Choroid plexus epithelial cell (primary cell): ENCODE measurements around the gene TUT4.
A peak's percentile ranks its signal among the peaks of the same experiment; 100 is the strongest.

Source experiments
- DNase-seq: peaks from one replicate; pipeline ENCODE4 v3.0.0-alpha.2; 2010; ENCODE audit warnings: low read depth
- H3K4me3 ChIP-seq: 2 replicates; pipeline ENCODE4 v1.5.1; 2011; ENCODE audit warnings: low read depth, mild to moderate bottlenecking, control low read depth, low read length, moderate library complexity
- CTCF ChIP-seq: conservative IDR thresholded peaks from 2 replicates; pipeline ENCODE4 v1.5.1; 2011; ENCODE audit warnings: low read depth, mild to moderate bottlenecking, control low read depth, inconsistent platforms, low read length, moderate library complexity

Gene TUT4

GRCh38 chr1:52504720-52505119 lies 48.2 kb downstream of the TUT4 start:
- no peak for TF ChIP-seq CTCF
- H3K4me3 ChIP-seq: no peak overlapping the region
- no peak for DNase-seq

GRCh38 chr1:52503706-52504105 lies 49.2 kb downstream of the TUT4 start:
- DNase-seq: peak; percentile 2
- no peak for TF ChIP-seq CTCF
- no peak overlapping the region for H3K4me3 ChIP-seq

GRCh38 chr1:52502789-52503188 lies 50.1 kb downstream of the TUT4 start:
- DNase-seq: no peak
- no peak overlapping the region for H3K4me3 ChIP-seq
- no peak for TF ChIP-seq CTCF

DNA sequence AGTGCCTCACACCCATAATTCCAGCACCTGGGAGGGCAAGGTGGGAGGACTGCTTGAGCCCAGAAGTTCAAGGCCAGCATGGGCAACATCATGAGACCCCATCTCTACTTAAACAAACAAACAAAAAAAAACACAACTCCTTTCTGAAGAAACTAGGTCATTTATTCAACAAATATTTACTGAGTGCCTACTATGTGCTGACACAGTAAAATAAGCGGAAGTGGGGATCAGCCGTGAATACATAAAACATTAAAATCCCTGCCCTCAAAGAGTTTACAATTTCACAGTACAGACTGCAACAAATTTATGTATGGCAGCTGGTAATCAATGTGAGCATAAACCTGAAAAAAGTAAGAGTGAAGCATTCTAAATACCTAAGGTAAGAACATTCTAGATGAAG lies 65.3 kb downstream of the TUT4 start:
- DNase-seq: no peak
- H3K4me3 ChIP-seq: no peak overlapping the region
- no peak for TF ChIP-seq CTCF

GRCh38 chr1:52482326-52483004 lies 70.4 kb downstream of the TUT4 start:
- H3K4me3 ChIP-seq: no peak overlapping the region
- peak; percentile 2 for DNase-seq
- TF ChIP-seq CTCF: no peak

GRCh38 chr1:52479076-52479475 lies 73.8 kb downstream of the TUT4 start:
- no peak for TF ChIP-seq CTCF
- no peak overlapping the region for H3K4me3 ChIP-seq
- no peak for DNase-seq

GRCh38 chr1:52477876-52478275 lies 75.0 kb downstream of the TUT4 start:
- TF ChIP-seq CTCF: no peak
- DNase-seq: no peak
- H3K4me3 ChIP-seq: no peak overlapping the region
